GM12875 (cell line): ENCODE measurements around the gene PLEKHN1.

Experiments
- H3K4me3 ChIP-seq: one replicate; pipeline ENCODE4 v1.5.1; 2011; ENCODE audit warnings: low read depth, low read length, control low read depth
- CTCF ChIP-seq: IDR thresholded peaks from 2 replicates; pipeline ENCODE4 v1.5.1; 2011; ENCODE audit warnings: low read depth, mild to moderate bottlenecking, control low read depth, inconsistent platforms, low read length, moderate library complexity, borderline replicate concordance; ENCODE audit not compliant: insufficient read depth

PLEKHN1 gene

GRCh38 chr1:964691-965525 is 1.4 kb upstream of the PLEKHN1 start:
- no peak overlapping the region for H3K4me3 ChIP-seq
- TF ChIP-seq CTCF, result no peak

- H3K4me3 ChIP-seq, result no peak overlapping the region
- no peak for TF ChIP-seq CTCF
Observed at GRCh38 chr1:965526-966134, 652 bp upstream of the PLEKHN1 start.

- TF ChIP-seq CTCF, result no peak
- peak overlapping the region; percentile 36 for H3K4me3 ChIP-seq
Observed at GRCh38 chr1:966704-967300, 520 bp downstream of the PLEKHN1 start.

GRCh38 chr1:967466-968343 is 1.4 kb downstream of the PLEKHN1 start:
- H3K4me3 ChIP-seq, result no peak overlapping the region
- TF ChIP-seq CTCF, result no peak

- no peak for TF ChIP-seq CTCF
- H3K4me3 ChIP-seq, result no peak overlapping the region
Observed at GRCh38 chr1:969260-969855, 3.1 kb downstream of the PLEKHN1 start.

- H3K4me3 ChIP-seq, result no peak overlapping the region
- no peak for TF ChIP-seq CTCF
Observed at GRCh38 chr1:970242-970972, 4.1 kb downstream of the PLEKHN1 start.
